HepG2 (cell line): ENCODE results near the gene TLDC2. TPM values are rescaled to one million over a fixed set of nuclear protein-coding genes. Genes with fewer than 3 reads are reported as not detected.

Experiments
- AKAP8 ChIP-seq: sonication (generic); formaldehyde crosslinking; IDR thresholded peaks from 2 replicates; pipeline ENCODE4 v1.5.1; 2020; ENCODE audit warnings: mild to moderate bottlenecking, missing genetic modification reagents
- CERS6 ChIP-seq: sonication (generic); formaldehyde crosslinking; IDR thresholded peaks from 2 replicates; pipeline ENCODE4 v1.5.0; 2020; ENCODE audit warnings: missing genetic modification reagents
- DBP ChIP-seq: sonication (generic); formaldehyde crosslinking; IDR thresholded peaks from 2 replicates; pipeline ENCODE4 v1.4.0; 2020; ENCODE audit warnings: missing genetic modification reagents; ENCODE audit errors: not compliant biosample characterization
- HNF1B ChIP-seq: sonication (generic); formaldehyde crosslinking; IDR thresholded peaks from 2 replicates; pipeline ENCODE4 v1.5.1; 2020; ENCODE audit warnings: mild to moderate bottlenecking, moderate library complexity, missing genetic modification reagents
- HNRNPLL ChIP-seq: fragments of 200-400 bp; formaldehyde crosslinking; IDR thresholded peaks from 2 replicates; pipeline ENCODE4 v1.6.1; 2017; ENCODE audit warnings: mild to moderate bottlenecking, low read depth, low read length; ENCODE audit not compliant: poor library complexity, severe bottlenecking
- KAT7 ChIP-seq: IDR thresholded peaks from 2 replicates; pipeline ENCODE4 v1.6.1; 2018; ENCODE audit warnings: borderline replicate concordance, missing compliant biosample characterization
- KAT8 ChIP-seq: IDR thresholded peaks from 2 replicates; pipeline ENCODE4 v1.6.1; 2016; ENCODE audit warnings: missing genetic modification reagents, missing compliant biosample characterization
- KLF13 ChIP-seq: sonication (generic); formaldehyde crosslinking; IDR thresholded peaks from 2 replicates; pipeline ENCODE4 v1.4.0; 2020; ENCODE audit warnings: mild to moderate bottlenecking, missing genetic modification reagents
- PAX8 ChIP-seq: sonication (generic); formaldehyde crosslinking; IDR thresholded peaks from 2 replicates; pipeline ENCODE4 v1.8.0; 2022; ENCODE audit warnings: mild to moderate bottlenecking, missing genetic modification reagents, borderline replicate concordance
- POLR2AphosphoS5 ChIP-seq: IDR thresholded peaks from 2 replicates; pipeline ENCODE4 v1.6.1; 2012; ENCODE audit warnings: low read depth, low read length
- RARG ChIP-seq: sonication (generic); formaldehyde crosslinking; IDR thresholded peaks from 2 replicates; pipeline ENCODE4 v1.4.0; 2020; ENCODE audit warnings: low read depth, mild to moderate bottlenecking, missing genetic modification reagents
- SNAPC4 ChIP-seq: sonication (generic); formaldehyde crosslinking; IDR thresholded peaks from 2 replicates; pipeline ENCODE4 v1.4.0; 2020; ENCODE audit warnings: mild to moderate bottlenecking, missing genetic modification reagents
- SPEN ChIP-seq: sonication (generic); formaldehyde crosslinking; IDR thresholded peaks from 2 replicates; pipeline ENCODE4 v1.5.1; 2020; ENCODE audit warnings: low read depth, mild to moderate bottlenecking, missing genetic modification reagents
- STAT5B ChIP-seq: sonication (generic); formaldehyde crosslinking; IDR thresholded peaks from 2 replicates; pipeline ENCODE4 v1.4.0; 2020; ENCODE audit warnings: missing genetic modification reagents
- TIGD3 ChIP-seq: sonication (generic); formaldehyde crosslinking; IDR thresholded peaks from 2 replicates; pipeline ENCODE4 v1.5.1; 2020; ENCODE audit warnings: mild to moderate bottlenecking, missing genetic modification reagents, borderline replicate concordance
- TMF1 ChIP-seq: sonication (generic); formaldehyde crosslinking; IDR thresholded peaks from 2 replicates; pipeline ENCODE4 v1.8.1; 2022; ENCODE audit warnings: low read depth, missing genetic modification reagents
- ZFY ChIP-seq: sonication (generic); formaldehyde crosslinking; IDR thresholded peaks from 2 replicates; pipeline ENCODE4 v1.4.0; 2020; ENCODE audit warnings: missing genetic modification reagents
- ZNF124 ChIP-seq: sonication (generic); formaldehyde crosslinking; IDR thresholded peaks from 2 replicates; pipeline ENCODE4 v1.4.0; 2020; ENCODE audit warnings: missing genetic modification reagents
- ZNF496 ChIP-seq: sonication (generic); formaldehyde crosslinking; IDR thresholded peaks from 2 replicates; pipeline ENCODE4 v1.8.1; 2023; ENCODE audit warnings: mild to moderate bottlenecking, moderate library complexity, missing genetic modification reagents; ENCODE audit not compliant: insufficient replicate concordance
- ZNF580 ChIP-seq: IDR thresholded peaks from 2 replicates; pipeline ENCODE4 v1.6.1; 2016; ENCODE audit warnings: low read depth, borderline replicate concordance
- ZNF652 ChIP-seq: IDR thresholded peaks from 2 replicates; pipeline ENCODE4 v1.6.1; 2016; ENCODE audit warnings: low read depth, borderline replicate concordance
- polyA plus RNA-seq, 8 experiments: library from polyadenylated mRNA; depleted of rRNA in 3 of 8; stranded (reverse) in 7 of 8; unstranded in 1 of 8; fragments of >200 nt; fragmentation: Illumina TruSeq in 4 of 8; extraction: Trizol in 4 of 8; gene quantifications; 2 replicates each; pipeline versions ENCODE4 v1.2.1 to v1.2.3, GENCODE V29; 2011 to 2016; ENCODE audit warnings: low read depth in 4 of 8, missing spikeins in 1 of 8, mixed read lengths in 1 of 8; ENCODE audit not compliant: insufficient read depth in 1 of 8
- total RNA-seq, 5 experiments: library from RNA; depleted of rRNA; stranded (reverse); fragments of >200 nt; fragmentation: Illumina TruSeq; extraction: Trizol; gene quantifications; 2 replicates each; pipeline ENCODE4 v1.2.3, GENCODE V29; 2016; ENCODE audit warnings: low read depth in 1 of 5

Gene TLDC2
- total and polyA plus RNA-seq, 2 of the 13 experiments (the other 11 are each of a cell fraction or from before 2014, with no cell fraction given), result 1.5 to 1.6 TPM

- TF ChIP-seq KLF13 (no peak), PAX8 (CRISPR knock-in tag) (no peak), AKAP8 (CRISPR knock-in tag) (0 out of 2 replicates have a peak, but pooled peaks have one; percentile 34), CERS6 (CRISPR knock-in tag) (no peak), HNRNPLL (no peak), KAT8 (CRISPR knock-in tag) (peak; percentile 58), SNAPC4 (CRISPR knock-in tag) (no peak), SPEN (CRISPR knock-in tag) (peak; percentile 62; the same call in 1 of the 2 replicates), DBP (CRISPR knock-in tag) (no peak), ZNF496 (CRISPR knock-in tag) (no peak), TMF1 (no peak), ZFY (CRISPR knock-in tag) (no peak), ZNF652 (CRISPR knock-in tag) (no peak), KAT7 (peak; percentile 55; the same call in 1 of the 2 replicates), ZNF580 (peak; percentile 84; the same call in 1 of the 2 replicates), TIGD3 (no peak), ZNF124 (CRISPR knock-in tag) (no peak), RARG (CRISPR knock-in tag) (no peak), POLR2AphosphoS5 (no peak), STAT5B (CRISPR knock-in tag) (no peak), HNF1B (no peak)
Measured at GRCh38 chr20:36927704-36928103, 51.8 kb downstream of the TLDC2 start (continued).
